Ishikawa (cell line): Measurements from ENCODE around the gene PPFIBP2.

Experiments used
- CEBPB ChIP-seq: IDR thresholded peaks from 2 replicates; pipeline ENCODE4 v1.6.1; 2012
- EP300 ChIP-seq: IDR thresholded peaks from 2 replicates; pipeline ENCODE4 v1.6.1; 2012; ENCODE audit warnings: borderline replicate concordance
- FOXM1 ChIP-seq: IDR thresholded peaks from 2 replicates; pipeline ENCODE4 v1.6.1; 2012; ENCODE audit warnings: low read depth, borderline replicate concordance
- MAX ChIP-seq: IDR thresholded peaks from 2 replicates; pipeline ENCODE4 v1.6.1; 2012
- NFIC ChIP-seq: IDR thresholded peaks from 2 replicates; pipeline ENCODE4 v1.6.1; 2012
- RAD21 ChIP-seq: IDR thresholded peaks from 2 replicates; pipeline ENCODE4 v1.6.1; 2012; ENCODE audit warnings: low read depth
- REST ChIP-seq: IDR thresholded peaks from 2 replicates; pipeline ENCODE4 v1.6.1; 2012; ENCODE audit warnings: low read depth, mild to moderate bottlenecking
- TCF12 ChIP-seq: IDR thresholded peaks from 2 replicates; pipeline ENCODE4 v1.6.1; 2012; ENCODE audit warnings: low read depth
- TEAD4 ChIP-seq: IDR thresholded peaks from 2 replicates; pipeline ENCODE4 v1.6.1; 2012
- ZBTB7A ChIP-seq: IDR thresholded peaks from 2 replicates; pipeline ENCODE4 v1.6.1; 2012; ENCODE audit warnings: low read depth

GRCh38 chr11:7689239-7689638 lies 175.4 kb downstream of the PPFIBP2 start:
- TF ChIP-seq CEBPB (no peak), MAX (no peak), TEAD4 (no peak), TCF12 (no peak), REST (no peak), FOXM1 (no peak), RAD21 (no peak), EP300 (no peak), ZBTB7A (no peak), NFIC (no peak)
